ENCODE results near the gene TLK2. TPM values are rescaled to one million over a fixed set of nuclear protein-coding genes. Genes with fewer than 3 reads are reported as not detected.

TLK2 gene
- total RNA-seq, 2 donors from 2014 or later = 45.2 to 71.5 TPM

GRCh38 chr17:62641951-62642350, 163.3 kb downstream of the TLK2 start:
- Histone ChIP-seq H3K4me3 (no peak overlapping the region), H3K27ac (no peak overlapping the region), H3K36me3 (no peaks in the 10 kb centered on the region), H3K27me3 (replicated peaks; ENCODE audit: insufficient read depth) (no peaks in the 10 kb centered on the region), H3K4me1 (ENCODE audit: control insufficient read depth in 1 of 2, low read depth in 2 of 2) (peaks cover 0 to 7% of the 10 kb centered on the region in 2 donors), H3K9me3 (no peaks in the 10 kb centered on the region)
- ATAC-seq (ENCODE audit: insufficient number of reproducible peaks, low FRiP score, low read depth) (no peak), DNase-seq (ENCODE audit: low spot score) (no peak)
- no peak for TF ChIP-seq CTCF (IDR thresholded peaks at IDR 0.05)

- H3K36me3 ChIP-seq = no peaks in the 10 kb centered on the region
- no peak for TF ChIP-seq CTCF (IDR thresholded peaks at IDR 0.05)
- no peaks in the 10 kb centered on the region for H3K9me3 ChIP-seq
- no peak for DNase-seq (ENCODE audit: low spot score)
- H3K4me1 ChIP-seq (ENCODE audit: control insufficient read depth in 1 of 2, low read depth in 2 of 2) = peaks cover 5 to 14% of the 10 kb centered on the region in 2 donors
- no peaks in the 10 kb centered on the region for H3K27me3 ChIP-seq (replicated peaks; ENCODE audit: insufficient read depth)
- no peak overlapping the region for H3K4me3 ChIP-seq
- H3K27ac ChIP-seq = peak overlapping the region in 1 of 2 donors; percentile 13
- no peak for ATAC-seq (ENCODE audit: insufficient number of reproducible peaks, low FRiP score, low read depth)
Observed at GRCh38 chr17:62643496-62643895, 164.9 kb downstream of the TLK2 start.

GRCh38 chr17:62644487-62645173, 166.0 kb downstream of the TLK2 start:
- no peaks in the 10 kb centered on the region for H3K36me3 ChIP-seq
- H3K4me1 ChIP-seq (ENCODE audit: control insufficient read depth in 1 of 2, low read depth in 2 of 2) = peaks cover 10 to 20% of the 10 kb centered on the region in 2 donors
- H3K4me3 ChIP-seq = no peak overlapping the region
- no peaks in the 10 kb centered on the region for H3K27me3 ChIP-seq (replicated peaks; ENCODE audit: insufficient read depth)
- TF ChIP-seq CTCF (IDR thresholded peaks at IDR 0.05) = no peak
- ATAC-seq (ENCODE audit: insufficient number of reproducible peaks, low FRiP score, low read depth) (no peak), DNase-seq (ENCODE audit: low spot score) (no peak)
- H3K27ac ChIP-seq = no peak overlapping the region
- no peaks in the 10 kb centered on the region for H3K9me3 ChIP-seq

GRCh38 chr17:62648251-62648955, 169.8 kb downstream of the TLK2 start:
- TF ChIP-seq CTCF (IDR thresholded peaks at IDR 0.05) = no peak
- ATAC-seq (ENCODE audit: insufficient number of reproducible peaks, low FRiP score, low read depth) = no peak
- Histone ChIP-seq H3K27ac (peak overlapping the region; percentile 69 to 83), H3K27me3 (replicated peaks; ENCODE audit: insufficient read depth) (no peaks in the 10 kb centered on the region), H3K36me3 (no peaks in the 10 kb centered on the region), H3K4me3 (peak overlapping the region; percentile 33), H3K9me3 (no peaks in the 10 kb centered on the region), H3K4me1 (ENCODE audit: control insufficient read depth in 1 of 2, low read depth in 2 of 2) (peaks cover 13 to 38% of the 10 kb centered on the region in 2 donors)
- no peak for DNase-seq (ENCODE audit: low spot score)

GRCh38 chr17:62648956-62649294, 170.3 kb downstream of the TLK2 start:
- Histone ChIP-seq H3K9me3 (no peaks in the 10 kb centered on the region), H3K36me3 (no peaks in the 10 kb centered on the region), H3K27me3 (replicated peaks; ENCODE audit: insufficient read depth) (no peaks in the 10 kb centered on the region), H3K4me1 (ENCODE audit: control insufficient read depth in 1 of 2, low read depth in 2 of 2) (peaks cover 15 to 42% of the 10 kb centered on the region in 2 donors), H3K27ac (peak overlapping the region; percentile 69 to 83), H3K4me3 (peak overlapping the region; percentile 33)
- DNase-seq (ENCODE audit: low spot score) (no peak), ATAC-seq (ENCODE audit: insufficient number of reproducible peaks, low FRiP score, low read depth) (no peak)
- no peak for TF ChIP-seq CTCF (IDR thresholded peaks at IDR 0.05)
